Prostate gland (tissue), 2 donors: Measurements from ENCODE around the gene SLC8A2.

ENCODE experiments used
- CTCF ChIP-seq, 4 experiments: fragments of 200-600 bp in 2 of 4; fragments of 450-650 bp in 2 of 4; sonication (generic) in 2 of 4; IDR thresholded peaks; 1 replicate in 3 of 4; 2 replicates in 1 of 4; pipeline ENCODE4 v1.5.1; 2016 to 2019; ENCODE audit warnings: antibody characterized with exemption in 4 of 4, mild to moderate bottlenecking in 2 of 4, moderate library complexity in 2 of 4
- POLR2AphosphoS5 ChIP-seq: sonication (generic); formaldehyde crosslinking; IDR thresholded peaks from one replicate; pipeline ENCODE4 v1.6.1; 2017; ENCODE audit warnings: antibody characterized with exemption

- TF ChIP-seq POLR2AphosphoS5 = no peak
- no peak for TF ChIP-seq CTCF (IDR thresholded peaks at IDR 0.05)
Observed at GRCh38 chr19:47514151-47514868, 42.6 kb upstream of the SLC8A2 start.
